Measurements from ENCODE around the gene FAM209A. TPM values are rescaled to one million over a fixed set of nuclear protein-coding genes. Genes with fewer than 3 reads are reported as not detected.

Gene FAM209A
- polyA plus RNA-seq, 1 donor (not counting 4 experiments of a cell fraction or from before 2014, with no cell fraction given): 0.35 TPM

- no peak for TF ChIP-seq EZH2 (IDR thresholded peaks at IDR 0.05; ENCODE audit: low read length)
- TF ChIP-seq, protein P1, sequence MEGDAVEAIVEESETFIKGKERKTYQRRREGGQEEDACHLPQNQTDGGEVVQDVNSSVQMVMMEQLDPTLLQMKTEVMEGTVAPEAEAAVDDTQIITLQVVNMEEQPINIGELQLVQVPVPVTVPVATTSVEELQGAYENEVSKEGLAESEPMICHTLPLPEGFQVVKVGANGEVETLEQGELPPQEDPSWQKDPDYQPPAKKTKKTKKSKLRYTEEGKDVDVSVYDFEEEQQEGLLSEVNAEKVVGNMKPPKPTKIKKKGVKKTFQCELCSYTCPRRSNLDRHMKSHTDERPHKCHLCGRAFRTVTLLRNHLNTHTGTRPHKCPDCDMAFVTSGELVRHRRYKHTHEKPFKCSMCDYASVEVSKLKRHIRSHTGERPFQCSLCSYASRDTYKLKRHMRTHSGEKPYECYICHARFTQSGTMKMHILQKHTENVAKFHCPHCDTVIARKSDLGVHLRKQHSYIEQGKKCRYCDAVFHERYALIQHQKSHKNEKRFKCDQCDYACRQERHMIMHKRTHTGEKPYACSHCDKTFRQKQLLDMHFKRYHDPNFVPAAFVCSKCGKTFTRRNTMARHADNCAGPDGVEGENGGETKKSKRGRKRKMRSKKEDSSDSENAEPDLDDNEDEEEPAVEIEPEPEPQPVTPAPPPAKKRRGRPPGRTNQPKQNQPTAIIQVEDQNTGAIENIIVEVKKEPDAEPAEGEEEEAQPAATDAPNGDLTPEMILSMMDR (optimal IDR thresholded peaks at IDR 0.05 in 1 of 3, IDR thresholded peaks at IDR 0.05 in 1 of 3, conservative IDR thresholded peaks at IDR 0.05 in 1 of 3; ENCODE audit: extremely low read depth in 1 of 3, insufficient read depth in 2 of 3, low read length in 3 of 3): no peak
These were observed 27.0 kb downstream of the FAM209A start for GRCh38 chr20:56551571-56551970.

GRCh38 chr20:56552911-56553629, 28.5 kb downstream of the FAM209A start:
- no peak overlapping the region for H2AFZ ChIP-seq (ENCODE audit: control insufficient read depth, low read length)
- H3K27ac ChIP-seq (ENCODE audit: control insufficient read depth, insufficient read depth, low read length): no peak overlapping the region
- dilution Hi-C loops (cut with MboI; ENCODE audit: extremely low pct_ligation_motif_present, low sequenced_read_pairs): no loop called here
- no peaks in the 10 kb centered on the region for H3K9me3 ChIP-seq (ENCODE audit: control insufficient read depth, low read depth, low read length)
- no peaks in the 10 kb centered on the region for H4K20me1 ChIP-seq (ENCODE audit: control insufficient read depth, extremely low read depth, insufficient read depth, low read length)
- H3K4me2 ChIP-seq (ENCODE audit: control insufficient read depth, extremely low read depth, insufficient read depth, low read depth, low read length): no peak overlapping the region
- H3K4me1 ChIP-seq (ENCODE audit: control insufficient read depth, extremely low read depth, insufficient read depth, low read length): peaks cover 9% of the 10 kb centered on the region
- no peaks in the 10 kb centered on the region for H3K9me1 ChIP-seq (ENCODE audit: control insufficient read depth, extremely low read depth, insufficient read depth, low read length)
- H3K79me2 ChIP-seq (ENCODE audit: control insufficient read depth, insufficient read depth, low read length): no peaks in the 10 kb centered on the region
- no peaks in the 10 kb centered on the region for H3K27me3 ChIP-seq (ENCODE audit: control insufficient read depth, extremely low read depth, insufficient read depth, low read length)
- DNase-seq (ENCODE audit: low read depth, low spot score) (no peak), FAIRE-seq (no peak)
- H3K4me3 ChIP-seq (ENCODE audit: control insufficient read depth in 2 of 3, extremely low read depth in 1 of 3, insufficient read depth in 2 of 3, low read depth in 1 of 3, low read length in 3 of 3): no peak overlapping the region
- no peak for TF ChIP-seq EZH2 (IDR thresholded peaks at IDR 0.05; ENCODE audit: low read length)
- TF ChIP-seq, protein P1 (optimal IDR thresholded peaks at IDR 0.05 in 1 of 3, IDR thresholded peaks at IDR 0.05 in 1 of 3, conservative IDR thresholded peaks at IDR 0.05 in 1 of 3; ENCODE audit: extremely low read depth in 1 of 3, insufficient read depth in 2 of 3, low read length in 3 of 3): no peak
- H3K36me3 ChIP-seq (ENCODE audit: control insufficient read depth in 2 of 2, extremely low read depth in 1 of 2, insufficient read depth in 2 of 2, low read length in 2 of 2): no peaks in the 10 kb centered on the region
- H3K9ac ChIP-seq (ENCODE audit: control insufficient read depth, extremely low read depth, insufficient read depth, low read length): no peak overlapping the region

More at GRCh38 chr20:56551571-56551970, 27.0 kb downstream of the FAM209A start:
- Histone ChIP-seq H3K27ac (ENCODE audit: control insufficient read depth, insufficient read depth, low read length) (no peak overlapping the region), H4K20me1 (ENCODE audit: control insufficient read depth, extremely low read depth, insufficient read depth, low read length) (no peaks in the 10 kb centered on the region), H3K4me3 (ENCODE audit: control insufficient read depth in 2 of 3, extremely low read depth in 1 of 3, insufficient read depth in 2 of 3, low read depth in 1 of 3, low read length in 3 of 3) (no peak overlapping the region), H3K9me1 (ENCODE audit: control insufficient read depth, extremely low read depth, insufficient read depth, low read length) (no peaks in the 10 kb centered on the region), H3K9me3 (ENCODE audit: control insufficient read depth, low read depth, low read length) (no peaks in the 10 kb centered on the region), H3K4me2 (ENCODE audit: control insufficient read depth, extremely low read depth, insufficient read depth, low read depth, low read length) (no peak overlapping the region), H3K79me2 (ENCODE audit: control insufficient read depth, insufficient read depth, low read length) (no peaks in the 10 kb centered on the region), H3K4me1 (ENCODE audit: control insufficient read depth, extremely low read depth, insufficient read depth, low read length) (peaks cover 9% of the 10 kb centered on the region), H3K27me3 (ENCODE audit: control insufficient read depth, extremely low read depth, insufficient read depth, low read length) (no peaks in the 10 kb centered on the region), H3K9ac (ENCODE audit: control insufficient read depth, extremely low read depth, insufficient read depth, low read length) (no peak overlapping the region), H3K36me3 (ENCODE audit: control insufficient read depth in 2 of 2, extremely low read depth in 1 of 2, insufficient read depth in 2 of 2, low read length in 2 of 2) (no peaks in the 10 kb centered on the region), H2AFZ (ENCODE audit: control insufficient read depth, low read length) (no peak overlapping the region)
- dilution Hi-C loops (cut with MboI; ENCODE audit: extremely low pct_ligation_motif_present, low sequenced_read_pairs): no loop called here
- DNase-seq (ENCODE audit: low read depth, low spot score): no peak
- FAIRE-seq: no peak

Data from keratinocyte (primary cell).